ENCODE data around the gene CCL25. TPM values are rescaled to one million over a fixed set of nuclear protein-coding genes. Genes with fewer than 3 reads are reported as not detected.

Gene CCL25
- total RNA-seq, 1 experiment from 2014 or later: not detected

GRCh38 chr19:8065875-8066261 lies 13.3 kb downstream of the CCL25 start:
- BruUV-seq (replicated peaks): no TSS peak
- Mint-ChIP-seq H3K9me3 (ENCODE audit: unreplicated experiment) (no peaks in the 10 kb centered on the region), H3K36me3 (ENCODE audit: insufficient read depth, unreplicated experiment) (no peaks in the 10 kb centered on the region), H3K4me1 (ENCODE audit: insufficient read depth, unreplicated experiment) (no peaks in the 10 kb centered on the region), H3K27ac (ENCODE audit: low read depth, unreplicated experiment) (no peak overlapping the region), H3K27me3 (ENCODE audit: insufficient read depth, unreplicated experiment) (no peaks in the 10 kb centered on the region), H3K4me3 (ENCODE audit: unreplicated experiment) (no peak overlapping the region)
- DNase-seq (ENCODE audit: unreplicated experiment): no peak
- intact Hi-C loops (cut with micrococcal nuclease): no loop called here
- ChIA-PET POLR2A (no interaction called here), CTCF (interaction anchor here (0.5 kb wide), 1 partner anchor 53 kb away, joined by 3 read pairs; no protein-coding TSS in a partner anchor)
- TF ChIP-seq, protein P1, sequence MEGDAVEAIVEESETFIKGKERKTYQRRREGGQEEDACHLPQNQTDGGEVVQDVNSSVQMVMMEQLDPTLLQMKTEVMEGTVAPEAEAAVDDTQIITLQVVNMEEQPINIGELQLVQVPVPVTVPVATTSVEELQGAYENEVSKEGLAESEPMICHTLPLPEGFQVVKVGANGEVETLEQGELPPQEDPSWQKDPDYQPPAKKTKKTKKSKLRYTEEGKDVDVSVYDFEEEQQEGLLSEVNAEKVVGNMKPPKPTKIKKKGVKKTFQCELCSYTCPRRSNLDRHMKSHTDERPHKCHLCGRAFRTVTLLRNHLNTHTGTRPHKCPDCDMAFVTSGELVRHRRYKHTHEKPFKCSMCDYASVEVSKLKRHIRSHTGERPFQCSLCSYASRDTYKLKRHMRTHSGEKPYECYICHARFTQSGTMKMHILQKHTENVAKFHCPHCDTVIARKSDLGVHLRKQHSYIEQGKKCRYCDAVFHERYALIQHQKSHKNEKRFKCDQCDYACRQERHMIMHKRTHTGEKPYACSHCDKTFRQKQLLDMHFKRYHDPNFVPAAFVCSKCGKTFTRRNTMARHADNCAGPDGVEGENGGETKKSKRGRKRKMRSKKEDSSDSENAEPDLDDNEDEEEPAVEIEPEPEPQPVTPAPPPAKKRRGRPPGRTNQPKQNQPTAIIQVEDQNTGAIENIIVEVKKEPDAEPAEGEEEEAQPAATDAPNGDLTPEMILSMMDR (IDR thresholded peaks at IDR 0.05; ENCODE audit: unreplicated experiment): no peak

DNA sequence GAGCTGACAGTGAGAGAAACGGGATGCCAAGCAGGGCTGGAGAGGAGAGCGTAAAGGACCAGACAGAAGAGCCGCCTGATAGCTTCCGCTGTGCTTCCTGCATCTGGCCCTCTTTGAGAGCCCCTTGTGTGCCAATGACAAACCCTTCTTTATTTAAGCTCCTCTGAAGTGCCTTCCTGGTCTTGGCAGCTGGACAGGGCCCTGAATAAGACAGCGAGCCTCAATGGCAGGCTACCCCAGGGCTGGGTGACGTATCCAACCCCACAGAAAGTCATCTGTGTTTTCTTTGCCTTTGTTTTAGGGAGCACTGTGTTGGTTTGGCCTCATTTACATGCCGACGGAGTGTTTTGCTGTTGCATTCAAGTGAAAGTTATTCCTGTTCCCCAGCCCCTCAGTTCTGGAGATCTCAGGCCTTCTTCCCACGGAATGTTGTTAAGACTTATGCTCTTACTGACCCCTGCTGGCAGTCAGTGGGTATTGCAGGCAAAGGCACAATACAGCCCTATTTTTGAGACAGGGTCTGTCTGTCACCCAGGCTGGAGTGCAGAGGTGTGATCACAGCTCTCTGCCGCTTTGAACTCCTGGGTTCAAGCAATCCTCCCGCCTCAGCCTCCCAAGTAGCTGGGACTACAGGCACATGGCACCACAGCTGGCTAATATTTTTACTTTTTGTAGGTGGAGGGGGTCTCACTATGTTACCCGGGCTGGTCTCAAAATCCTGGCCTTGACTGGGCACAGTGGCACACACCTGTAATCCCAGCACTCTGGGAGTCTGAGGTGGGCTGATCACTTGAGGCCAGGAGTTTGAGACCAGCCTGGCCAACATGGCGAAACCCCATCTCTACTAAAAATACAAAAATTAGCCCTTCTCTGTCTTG lies 16.8 kb downstream of the CCL25 start:
- H3K27me3 Mint-ChIP-seq (ENCODE audit: insufficient read depth, unreplicated experiment): no peaks in the 10 kb centered on the region
- no peaks in the 10 kb centered on the region for H3K4me1 Mint-ChIP-seq (ENCODE audit: insufficient read depth, unreplicated experiment)
- ChIA-PET POLR2A (no interaction called here), CTCF (interaction anchor here (1.0 kb wide), 1 partner anchor 15 kb away, joined by 3 read pairs; no protein-coding TSS in a partner anchor)
- H3K4me3 Mint-ChIP-seq (ENCODE audit: unreplicated experiment): no peak overlapping the region
- intact Hi-C loops (cut with micrococcal nuclease): no loop called here
- peaks cover 6% of the 10 kb centered on the region for H3K9me3 Mint-ChIP-seq (ENCODE audit: unreplicated experiment)
- DNase-seq (ENCODE audit: unreplicated experiment): peak; percentile 27
- H3K36me3 Mint-ChIP-seq (ENCODE audit: insufficient read depth, unreplicated experiment): no peaks in the 10 kb centered on the region
- TF ChIP-seq, protein P1 (IDR thresholded peaks at IDR 0.05; ENCODE audit: unreplicated experiment): peak; percentile 62
- no peak overlapping the region for H3K27ac Mint-ChIP-seq (ENCODE audit: low read depth, unreplicated experiment)
- no TSS peak for BruUV-seq (replicated peaks)

- CTCF ChIA-PET: no interaction called here
- peaks cover 10% of the 10 kb centered on the region for H3K9me3 Mint-ChIP-seq (ENCODE audit: unreplicated experiment)
- H3K36me3 Mint-ChIP-seq (ENCODE audit: insufficient read depth, unreplicated experiment): no peaks in the 10 kb centered on the region
- no TSS peak for BruUV-seq (replicated peaks)
- H3K27me3 Mint-ChIP-seq (ENCODE audit: insufficient read depth, unreplicated experiment): no peaks in the 10 kb centered on the region
- POLR2A ChIA-PET: no interaction called here
- H3K27ac Mint-ChIP-seq (ENCODE audit: low read depth, unreplicated experiment): no peak overlapping the region
- TF ChIP-seq, protein P1 (IDR thresholded peaks at IDR 0.05; ENCODE audit: unreplicated experiment): no peak
- no peaks in the 10 kb centered on the region for H3K4me1 Mint-ChIP-seq (ENCODE audit: insufficient read depth, unreplicated experiment)
- no peak overlapping the region for H3K4me3 Mint-ChIP-seq (ENCODE audit: unreplicated experiment)
- no peak for DNase-seq (ENCODE audit: unreplicated experiment)
- intact Hi-C loops (cut with micrococcal nuclease): no loop called here
Observed at GRCh38 chr19:8071912-8072311, 19.4 kb downstream of the CCL25 start.

DNA sequence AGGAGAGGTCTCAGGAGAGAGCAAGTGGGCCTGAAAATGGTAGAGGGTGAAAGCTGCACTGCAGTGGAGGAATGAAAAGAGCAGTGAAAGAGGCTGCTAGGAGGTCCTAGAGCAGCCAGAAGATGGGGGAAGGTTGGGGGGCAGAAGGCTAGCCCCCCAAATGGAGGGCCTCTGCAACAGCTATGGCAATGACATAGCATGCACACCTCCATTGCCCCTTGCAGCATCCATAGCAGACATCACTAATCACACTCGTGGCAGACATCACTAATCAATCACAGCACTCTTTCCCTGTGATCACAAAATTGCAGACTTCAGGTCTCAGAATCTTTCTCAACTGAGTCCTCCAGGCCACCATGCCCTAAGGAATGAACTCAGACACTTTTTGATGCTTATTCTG lies 21.9 kb downstream of the CCL25 start:
- Mint-ChIP-seq H3K36me3 (ENCODE audit: insufficient read depth, unreplicated experiment) (no peaks in the 10 kb centered on the region), H3K27me3 (ENCODE audit: insufficient read depth, unreplicated experiment) (no peaks in the 10 kb centered on the region), H3K9me3 (ENCODE audit: unreplicated experiment) (peaks cover 10% of the 10 kb centered on the region), H3K4me1 (ENCODE audit: insufficient read depth, unreplicated experiment) (no peaks in the 10 kb centered on the region), H3K27ac (ENCODE audit: low read depth, unreplicated experiment) (no peak overlapping the region), H3K4me3 (ENCODE audit: unreplicated experiment) (no peak overlapping the region)
- POLR2A ChIA-PET: no interaction called here
- DNase-seq (ENCODE audit: unreplicated experiment): no peak
- CTCF ChIA-PET: no interaction called here
- intact Hi-C loops (cut with micrococcal nuclease): no loop called here
- TF ChIP-seq, protein P1 (IDR thresholded peaks at IDR 0.05; ENCODE audit: unreplicated experiment): no peak
- BruUV-seq (replicated peaks): no TSS peak
